HTERT RPE-1 (cell line): ENCODE results near the gene ZC3H14.

Experiments
- in situ Hi-C: fragments of 300-500 bp; cut with MboI; formaldehyde crosslinking; loops from 4 replicates; pipeline ENCODE4 v1.14.3; 2020; ENCODE audit warnings: low sequenced_read_pairs

ZC3H14 gene

GRCh38 chr14:88551094-88551870 is 11.6 kb upstream of the ZC3H14 start:
- in situ Hi-C loops, result no loop called here

- in situ Hi-C loops, result no loop called here
These were observed 10.8 kb upstream of the ZC3H14 start for GRCh38 chr14:88551980-88552431.

GRCh38 chr14:88552876-88553275 is 10.0 kb upstream of the ZC3H14 start:
- in situ Hi-C loops, result no loop called here

GRCh38 chr14:88553886-88554456 is 8.9 kb upstream of the ZC3H14 start:
- in situ Hi-C loops, result no loop called here

GRCh38 chr14:88554457-88555286 is 8.2 kb upstream of the ZC3H14 start, which contains the start of gene PTPN21:
Gene PTPN21, minus strand, starts transcription at chr14:88555007. Its CDS starts 4,590 bp downstream, at chr14:88550417.
- in situ Hi-C loops, result no loop called here

- in situ Hi-C loops, result no loop called here
These were observed 6.3 kb upstream of the ZC3H14 start for GRCh38 chr14:88556581-88556980.

- in situ Hi-C loops, result no loop called here
These were observed 3.0 kb upstream of the ZC3H14 start for GRCh38 chr14:88559852-88560251.

GRCh38 chr14:88562532-88562830 is 356 bp upstream of the ZC3H14 start:
- in situ Hi-C loops, result no loop called here

- in situ Hi-C loops, result no loop called here
These were observed 1.0 kb downstream of the ZC3H14 start for GRCh38 chr14:88563845-88564244.

GRCh38 chr14:88565427-88565826 is 2.6 kb downstream of the ZC3H14 start:
- in situ Hi-C loops, result no loop called here

- in situ Hi-C loops, result no loop called here
These were observed 5.4 kb downstream of the ZC3H14 start for GRCh38 chr14:88568196-88568595.

GRCh38 chr14:88572117-88572516 is 9.3 kb downstream of the ZC3H14 start:
- in situ Hi-C loops, result no loop called here

- in situ Hi-C loops, result no loop called here
These were observed 13.4 kb downstream of the ZC3H14 start for GRCh38 chr14:88576222-88576621.

GRCh38 chr14:88584451-88584850 is 21.6 kb downstream of the ZC3H14 start:
- in situ Hi-C loops, result no loop called here

- in situ Hi-C loops, result no loop called here
These were observed 25.2 kb downstream of the ZC3H14 start for GRCh38 chr14:88588081-88588480.

- in situ Hi-C loops, result no loop called here
These were observed 27.3 kb downstream of the ZC3H14 start for GRCh38 chr14:88590173-88590572.

- in situ Hi-C loops, result no loop called here
These were observed 29.2 kb downstream of the ZC3H14 start for GRCh38 chr14:88592031-88592430.

- in situ Hi-C loops, result no loop called here
These were observed 34.2 kb downstream of the ZC3H14 start for GRCh38 chr14:88597038-88597437.

GRCh38 chr14:88597601-88598000 is 34.8 kb downstream of the ZC3H14 start:
- in situ Hi-C loops, result no loop called here

- in situ Hi-C loops, result no loop called here
These were observed 35.3 kb downstream of the ZC3H14 start for GRCh38 chr14:88598097-88598675.

GRCh38 chr14:88599326-88599725 is 36.5 kb downstream of the ZC3H14 start:
- in situ Hi-C loops, result no loop called here
